ENCODE results near the gene LPIN1.

LPIN1 gene

DNA sequence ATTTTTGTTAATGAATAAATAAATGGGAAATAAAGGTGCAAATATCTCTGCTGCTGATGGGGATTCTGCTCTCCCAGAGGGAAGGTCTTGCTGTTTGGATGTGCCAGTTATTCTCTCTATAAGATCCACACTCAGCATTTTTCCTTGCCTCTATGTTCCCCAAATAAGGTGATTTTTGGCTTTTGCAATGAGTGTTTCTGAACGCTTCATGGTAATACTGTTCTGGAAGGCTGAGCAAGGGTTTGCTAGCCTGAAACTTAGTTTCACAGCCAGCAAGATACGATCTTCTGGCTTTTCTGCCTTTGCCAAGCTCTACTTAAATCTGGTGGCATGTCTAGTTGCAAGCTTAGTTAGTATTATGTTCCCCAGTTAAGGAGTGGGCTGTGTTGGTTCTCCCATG is 114.6 kb downstream of the LPIN1 start:
- no peak for TF ChIP-seq POLR2A (IDR thresholded peaks at IDR 0.05; ENCODE audit: low read length)
- TF ChIP-seq GATA1 (IDR thresholded peaks at IDR 0.05; ENCODE audit: low read depth, low read length) = no peak
- DNase-seq = no peak

DNA sequence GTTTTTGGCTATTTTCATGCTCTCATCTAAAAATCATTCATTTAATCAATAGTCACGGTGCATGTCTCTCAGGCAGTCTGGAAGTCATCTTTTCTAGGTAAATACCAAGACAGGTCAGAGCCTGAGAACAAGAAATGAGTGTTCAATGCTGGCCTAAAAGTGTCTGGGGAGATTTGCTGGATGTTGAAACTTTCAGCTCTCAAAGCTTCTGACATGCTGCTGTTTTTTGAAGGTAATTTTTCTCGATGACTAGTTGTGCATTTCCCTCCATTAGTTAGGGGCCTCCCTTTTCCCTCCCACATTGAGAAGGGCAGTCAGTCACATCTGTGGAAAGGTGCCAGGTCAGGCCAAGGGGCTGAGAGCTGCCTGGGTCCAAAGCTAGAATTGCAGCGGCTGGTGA is 115.6 kb downstream of the LPIN1 start:
- no peak for DNase-seq
- no peak for TF ChIP-seq POLR2A (IDR thresholded peaks at IDR 0.05; ENCODE audit: low read length)
- TF ChIP-seq GATA1 (IDR thresholded peaks at IDR 0.05; ENCODE audit: low read depth, low read length) = no peak

DNA sequence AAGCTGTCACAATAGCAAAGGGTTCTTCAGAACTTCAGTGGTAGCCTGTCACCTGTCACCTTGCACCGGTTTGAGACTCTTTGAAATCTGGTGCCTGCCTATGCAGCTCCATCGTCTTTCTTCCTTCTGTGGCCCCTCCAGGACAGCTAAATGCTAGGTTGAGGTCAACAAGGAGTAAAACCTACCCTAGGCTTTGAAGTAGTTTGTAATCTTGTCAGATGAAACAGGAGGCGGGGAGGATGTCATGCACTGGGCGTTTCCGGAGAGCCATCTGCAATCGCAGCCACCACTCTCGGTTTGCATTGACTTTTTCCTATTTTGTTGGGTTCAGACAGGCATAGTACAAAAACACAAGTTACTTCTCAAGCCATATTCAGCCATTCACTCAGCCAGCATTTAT is 116.7 kb downstream of the LPIN1 start:
- no peak for DNase-seq
- TF ChIP-seq GATA1 (IDR thresholded peaks at IDR 0.05; ENCODE audit: low read depth, low read length) = no peak
- TF ChIP-seq POLR2A (IDR thresholded peaks at IDR 0.05; ENCODE audit: low read length) = no peak

DNA sequence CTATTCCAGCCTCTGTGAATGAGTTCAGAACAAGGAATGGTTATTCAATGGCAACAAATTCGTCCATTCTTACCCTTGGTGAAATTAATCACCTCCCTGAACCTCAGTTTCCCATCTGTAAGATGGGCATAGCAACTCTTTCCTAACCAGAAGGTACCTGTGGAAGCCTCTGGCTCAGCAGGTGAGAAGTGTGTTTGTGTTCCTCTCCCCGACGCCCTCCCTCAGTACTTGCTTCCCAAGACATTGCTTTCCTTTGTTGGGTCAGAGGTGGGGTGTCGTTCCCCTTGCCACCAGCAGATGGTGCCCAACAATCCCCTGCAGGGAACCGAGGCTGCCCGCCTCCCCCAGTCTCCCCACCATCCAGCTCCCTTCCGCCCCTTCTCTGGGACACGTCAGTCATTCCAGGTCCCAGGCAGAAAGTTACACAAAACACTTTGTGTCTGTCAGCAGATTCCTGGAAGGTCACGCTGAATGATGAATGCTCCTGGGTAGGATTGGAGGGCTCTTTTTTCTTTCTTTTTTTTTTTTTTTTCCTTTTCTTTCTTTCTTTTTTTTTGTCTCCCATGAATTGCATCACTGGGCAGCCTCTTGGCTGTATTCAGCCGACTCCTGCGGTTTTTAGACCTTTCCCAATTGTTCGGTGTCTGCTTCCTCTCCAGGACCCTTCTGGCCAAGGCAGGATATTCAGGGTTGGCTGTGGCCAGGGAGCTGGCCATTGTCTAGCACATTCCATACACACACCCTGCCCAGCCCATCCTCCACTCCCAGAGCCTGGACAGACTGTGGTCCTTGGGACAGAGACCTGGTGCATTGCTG is 117.3 kb downstream of the LPIN1 start:
- TF ChIP-seq POLR2A (IDR thresholded peaks at IDR 0.05; ENCODE audit: low read length) (no peak), GATA1 (IDR thresholded peaks at IDR 0.05; ENCODE audit: low read depth, low read length) (no peak)
- peak; percentile 60 to 78 for DNase-seq

DNA sequence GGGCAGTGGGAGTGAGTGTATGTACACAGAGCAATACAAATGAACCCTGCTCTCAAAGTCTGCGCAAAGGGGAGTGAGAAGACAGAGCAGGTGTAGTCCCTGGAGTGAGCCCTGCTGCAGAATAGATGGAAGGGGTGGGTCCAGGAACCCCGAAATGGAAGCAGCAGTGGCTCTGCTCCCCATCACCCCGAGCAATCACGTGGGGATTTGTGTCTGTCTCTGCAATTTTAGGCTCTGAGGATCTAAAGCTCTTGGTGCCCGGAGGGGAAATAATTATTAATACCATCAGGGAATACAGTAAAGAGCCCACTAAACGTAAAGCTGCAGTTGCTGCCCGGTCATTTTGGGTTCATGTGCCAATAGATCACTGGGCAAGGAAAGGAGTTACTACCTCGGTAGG is 118.3 kb downstream of the LPIN1 start:
- TF ChIP-seq GATA1 (IDR thresholded peaks at IDR 0.05; ENCODE audit: low read depth, low read length) = no peak
- no peak for TF ChIP-seq POLR2A (IDR thresholded peaks at IDR 0.05; ENCODE audit: low read length)
- DNase-seq = no peak

DNA sequence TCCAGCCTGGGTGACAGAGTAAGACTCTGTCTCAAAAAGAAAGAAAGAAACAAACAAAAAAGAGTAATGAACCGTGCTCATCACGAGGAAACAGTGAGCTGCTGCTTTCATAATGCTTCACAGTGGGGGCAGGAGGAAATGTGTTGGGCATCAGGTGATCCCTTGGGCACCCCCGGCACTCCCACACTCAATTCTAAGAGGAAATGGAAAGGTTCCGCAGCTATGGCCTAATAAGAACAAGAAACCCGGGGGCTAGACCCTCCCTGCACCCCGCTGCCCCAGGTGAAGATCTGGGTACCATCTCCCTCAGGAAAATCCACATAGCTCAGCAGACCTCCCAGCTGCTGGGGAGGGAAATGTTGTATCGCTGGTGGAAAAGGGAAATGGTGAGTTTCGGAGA is 118.9 kb downstream of the LPIN1 start:
- no peak for TF ChIP-seq GATA1 (IDR thresholded peaks at IDR 0.05; ENCODE audit: low read depth, low read length)
- no peak for DNase-seq

DNA sequence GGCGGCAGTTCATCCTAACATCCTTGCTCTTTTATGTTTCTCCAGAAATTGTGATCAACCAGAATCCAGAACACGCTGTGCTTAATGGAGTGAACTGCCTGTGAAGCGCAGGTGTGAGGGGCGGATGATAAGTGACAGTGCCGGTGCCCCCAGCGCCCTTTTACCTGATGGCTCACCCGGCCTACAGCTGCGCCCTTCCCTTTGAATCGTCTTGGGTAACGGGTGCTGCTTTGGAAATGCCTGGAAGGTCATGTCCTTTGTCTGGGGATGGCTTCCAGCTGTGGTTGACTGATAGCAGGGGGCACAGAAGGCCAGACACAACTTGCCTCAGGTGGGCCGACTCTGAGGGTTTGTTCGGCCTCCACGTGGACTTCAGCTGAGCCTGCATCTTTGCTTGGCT is 119.4 kb downstream of the LPIN1 start:
- DNase-seq = no peak
- TF ChIP-seq POLR2A (IDR thresholded peaks at IDR 0.05; ENCODE audit: low read length) (no peak), GATA1 (IDR thresholded peaks at IDR 0.05; ENCODE audit: low read depth, low read length) (no peak)

DNA sequence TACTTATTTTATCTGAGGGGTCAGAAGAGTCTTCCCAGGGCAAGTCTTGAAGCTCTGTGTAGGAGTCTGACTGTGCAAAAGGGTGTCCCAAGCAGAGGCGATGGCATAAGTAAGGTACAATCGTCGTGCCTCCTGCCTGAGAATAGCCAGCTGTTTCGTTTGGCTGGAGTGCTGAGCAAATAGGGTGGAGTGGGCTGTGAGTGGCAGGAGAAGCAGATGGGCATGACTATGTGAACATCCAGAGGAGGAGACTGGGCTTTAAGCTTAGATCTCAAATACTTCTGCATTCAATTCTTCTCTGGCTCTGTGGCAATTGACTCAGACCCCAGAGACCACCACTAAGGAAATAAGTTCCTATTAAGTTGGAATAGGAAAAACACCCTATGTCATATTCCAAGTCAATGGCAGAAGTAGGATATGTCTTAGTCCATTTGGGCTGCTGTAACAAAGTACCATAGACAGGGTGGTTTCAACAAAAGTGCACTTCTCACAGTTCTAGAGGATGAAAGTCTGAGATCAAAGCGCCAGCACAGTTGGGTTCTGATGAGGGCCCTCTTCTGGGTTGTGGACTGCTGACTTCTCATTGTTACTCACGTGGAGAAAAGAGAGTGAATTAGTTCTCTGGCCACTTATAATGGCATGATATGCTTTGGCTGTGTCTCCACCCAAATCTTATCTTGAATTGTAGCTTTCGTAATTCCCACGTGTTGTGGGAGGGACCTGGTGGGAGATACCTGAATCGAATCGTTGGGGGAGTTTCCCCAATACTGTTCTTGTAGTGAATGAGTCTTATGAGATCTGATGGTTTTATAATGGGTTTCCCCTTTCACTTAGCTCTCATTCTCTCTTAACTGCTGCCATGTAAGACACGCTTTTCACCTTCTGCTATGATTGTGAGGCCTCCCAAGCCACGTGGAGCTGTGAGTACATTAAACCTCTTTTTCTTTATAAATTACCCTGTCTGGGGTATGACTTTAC is 120.2 kb downstream of the LPIN1 start:
- TF ChIP-seq GATA1 (IDR thresholded peaks at IDR 0.05; ENCODE audit: low read depth, low read length) = no peak
- no peak for TF ChIP-seq POLR2A (IDR thresholded peaks at IDR 0.05; ENCODE audit: low read length)
- no peak for DNase-seq

DNA sequence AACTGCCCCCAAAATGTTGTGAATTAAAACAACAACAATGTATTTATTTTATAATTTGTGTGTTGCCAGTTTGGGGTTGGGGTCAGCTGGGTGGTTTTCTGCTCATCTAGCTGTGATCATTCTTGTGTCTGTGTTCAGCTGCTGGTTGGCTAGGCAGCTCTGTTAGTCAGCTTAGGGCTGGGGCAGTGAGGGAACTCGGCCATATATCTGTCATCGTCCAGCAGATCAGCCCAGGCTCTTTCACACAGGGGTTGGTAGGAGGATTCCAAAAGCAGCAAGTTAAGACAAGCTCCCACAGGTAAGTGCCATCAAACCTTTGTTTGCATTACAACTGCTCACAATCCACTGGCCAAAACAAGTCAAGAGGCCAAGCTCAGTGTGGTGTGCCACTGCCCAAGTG is 121.5 kb downstream of the LPIN1 start:
- TF ChIP-seq POLR2A (IDR thresholded peaks at IDR 0.05; ENCODE audit: low read length) (no peak), GATA1 (IDR thresholded peaks at IDR 0.05; ENCODE audit: low read depth, low read length) (no peak)
- no peak for DNase-seq

DNA sequence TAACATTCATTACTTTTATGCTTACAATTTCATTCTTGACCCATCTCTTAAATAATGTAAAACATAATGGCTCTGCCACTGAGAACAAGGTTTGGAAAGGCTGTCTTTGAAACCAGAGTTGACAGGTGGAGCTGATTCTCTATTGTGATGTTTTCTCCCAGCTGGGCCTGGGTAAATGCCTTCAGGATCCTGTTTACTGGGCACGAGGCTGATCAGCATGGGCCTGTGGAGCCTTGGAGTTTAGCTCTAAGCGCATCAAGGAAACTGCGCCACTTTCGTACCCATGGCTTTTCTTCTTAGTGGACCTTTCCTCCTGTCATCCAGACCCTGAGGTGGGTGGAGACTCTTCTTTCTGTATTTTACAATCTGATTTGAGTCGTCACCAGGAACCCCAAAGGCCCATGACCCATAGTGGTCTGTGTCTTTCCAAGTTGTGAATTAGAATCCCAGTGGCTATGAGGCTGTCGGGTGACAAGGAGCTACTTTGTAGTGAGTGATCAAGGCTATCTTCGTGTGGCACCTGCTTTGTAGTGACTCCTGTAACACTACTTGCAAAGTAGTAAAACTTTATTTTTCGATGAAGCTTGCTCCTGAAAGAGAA is 123.1 kb downstream of the LPIN1 start:
- no peak for DNase-seq
- TF ChIP-seq GATA1 (IDR thresholded peaks at IDR 0.05; ENCODE audit: low read depth, low read length) = no peak
- TF ChIP-seq POLR2A (IDR thresholded peaks at IDR 0.05; ENCODE audit: low read length) = no peak

DNA sequence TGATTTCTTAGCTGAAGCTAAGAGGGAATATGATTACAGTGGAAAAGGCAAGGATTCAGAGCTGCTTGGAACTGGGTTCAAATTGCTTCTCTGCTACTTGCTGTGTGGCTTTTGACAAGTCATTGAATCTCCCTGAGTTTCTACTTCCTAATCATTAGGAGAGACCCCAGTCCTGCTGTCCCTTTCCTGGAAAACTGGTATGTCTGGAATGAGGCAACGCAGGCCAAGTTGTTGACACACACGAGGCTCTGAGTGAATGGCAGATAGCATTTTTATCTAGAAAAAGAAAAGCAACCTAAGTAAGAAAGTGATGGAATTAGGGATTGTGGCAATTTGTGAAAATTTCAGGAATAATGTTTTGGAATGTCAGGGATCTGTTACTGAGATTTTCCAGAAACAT is 123.6 kb downstream of the LPIN1 start:
- TF ChIP-seq GATA1 (IDR thresholded peaks at IDR 0.05; ENCODE audit: low read depth, low read length) (no peak), POLR2A (IDR thresholded peaks at IDR 0.05; ENCODE audit: low read length) (no peak)
- no peak for DNase-seq

DNA sequence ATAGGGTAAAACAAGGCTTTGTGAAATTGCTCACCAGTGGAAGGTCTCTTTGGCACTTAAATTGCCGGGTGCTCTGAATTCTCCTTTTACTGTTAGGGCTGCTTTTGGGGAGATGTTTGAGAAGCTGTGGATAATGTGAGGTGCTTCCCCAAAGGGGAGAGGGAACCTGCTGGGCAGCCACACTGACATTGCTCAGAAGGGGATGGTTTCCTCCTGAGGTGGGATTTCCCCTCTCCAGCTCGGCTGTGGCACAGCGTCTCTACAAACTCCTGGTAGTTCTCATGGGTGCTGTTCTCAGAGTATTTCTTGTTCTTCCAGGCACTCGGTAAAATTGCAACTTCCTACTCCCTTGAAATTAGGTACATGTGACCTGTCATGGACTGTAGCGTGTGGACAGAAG is 124.2 kb downstream of the LPIN1 start:
- no peak for DNase-seq
- TF ChIP-seq GATA1 (IDR thresholded peaks at IDR 0.05; ENCODE audit: low read depth, low read length) (no peak), POLR2A (IDR thresholded peaks at IDR 0.05; ENCODE audit: low read length) (no peak)

DNA sequence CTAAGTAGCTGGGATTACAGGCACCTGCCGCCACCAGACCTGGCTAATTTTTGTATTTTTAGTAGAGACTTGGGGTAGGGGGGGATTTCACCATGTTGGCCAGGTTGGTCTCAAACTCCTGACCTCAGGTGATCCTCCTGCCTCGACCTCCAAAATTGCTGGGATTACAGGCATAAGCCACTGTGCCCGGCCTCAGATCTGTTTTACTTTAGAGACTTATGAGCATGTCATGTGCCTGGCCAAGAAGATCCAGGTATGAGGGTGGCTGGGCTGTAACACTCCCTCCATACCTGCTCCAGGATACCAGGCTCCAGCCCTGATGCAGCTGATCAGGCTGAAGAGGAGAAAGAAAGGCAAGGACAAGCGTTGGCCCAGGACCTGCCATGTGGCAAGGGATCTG is 125.0 kb downstream of the LPIN1 start:
- no peak for DNase-seq
- TF ChIP-seq POLR2A (IDR thresholded peaks at IDR 0.05; ENCODE audit: low read length) (no peak), GATA1 (IDR thresholded peaks at IDR 0.05; ENCODE audit: low read depth, low read length) (no peak)
